ENCODE measurements around the gene PFN4.

GRCh38 chr2:24123922-24124580 is 917 bp upstream of the PFN4 start:
- TF ChIP-seq, protein P1, sequence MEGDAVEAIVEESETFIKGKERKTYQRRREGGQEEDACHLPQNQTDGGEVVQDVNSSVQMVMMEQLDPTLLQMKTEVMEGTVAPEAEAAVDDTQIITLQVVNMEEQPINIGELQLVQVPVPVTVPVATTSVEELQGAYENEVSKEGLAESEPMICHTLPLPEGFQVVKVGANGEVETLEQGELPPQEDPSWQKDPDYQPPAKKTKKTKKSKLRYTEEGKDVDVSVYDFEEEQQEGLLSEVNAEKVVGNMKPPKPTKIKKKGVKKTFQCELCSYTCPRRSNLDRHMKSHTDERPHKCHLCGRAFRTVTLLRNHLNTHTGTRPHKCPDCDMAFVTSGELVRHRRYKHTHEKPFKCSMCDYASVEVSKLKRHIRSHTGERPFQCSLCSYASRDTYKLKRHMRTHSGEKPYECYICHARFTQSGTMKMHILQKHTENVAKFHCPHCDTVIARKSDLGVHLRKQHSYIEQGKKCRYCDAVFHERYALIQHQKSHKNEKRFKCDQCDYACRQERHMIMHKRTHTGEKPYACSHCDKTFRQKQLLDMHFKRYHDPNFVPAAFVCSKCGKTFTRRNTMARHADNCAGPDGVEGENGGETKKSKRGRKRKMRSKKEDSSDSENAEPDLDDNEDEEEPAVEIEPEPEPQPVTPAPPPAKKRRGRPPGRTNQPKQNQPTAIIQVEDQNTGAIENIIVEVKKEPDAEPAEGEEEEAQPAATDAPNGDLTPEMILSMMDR (IDR thresholded peaks at IDR 0.05): no peak
- no peak for TF ChIP-seq POLR2A (IDR thresholded peaks at IDR 0.05)

Data from adrenal gland (tissue), 5 donors.